SU-DHL-6 (cell line): Measurements from ENCODE around the gene SCUBE1.

ENCODE experiments used
- CTCF ChIP-seq: fragments of 200-600 bp; sonication (generic); IDR thresholded peaks from one replicate; pipeline ENCODE4 v1.5.1; 2017; ENCODE audit warnings: antibody characterized with exemption, mild to moderate bottlenecking, low read length, moderate library complexity; ENCODE audit not compliant: insufficient read depth, poor library complexity, severe bottlenecking
- EZH2phosphoT487 ChIP-seq: fragments of 200-600 bp; sonication (generic), shearing (Covaris generic); conservative IDR thresholded peaks from 2 replicates; pipeline ENCODE4 v1.6.1; 2018; ENCODE audit warnings: mild to moderate bottlenecking, antibody characterized with exemption, low read length, moderate library complexity, mixed read lengths

GRCh38 chr22:43200555-43200954 is 142.6 kb downstream of the SCUBE1 start:
- TF ChIP-seq CTCF, result no peak
- no peak for TF ChIP-seq EZH2phosphoT487
